Psoas muscle (tissue), 8 donors: Measurements from ENCODE around the gene WNT2B. TPM values are rescaled to one million over a fixed set of nuclear protein-coding genes. Genes with fewer than 3 reads are reported as not detected.

Experiments used
- ATAC-seq, 4 donors: fragments of 200-7000 bp; cut with Tn5 transposase; one replicate each; pipeline ENCODE4 v1.9.1; 2020; ENCODE audit warnings: moderate library complexity in 3 of 4, mild to moderate bottlenecking in 2 of 4
- DNase-seq, 2 donors: peaks; one replicate each; pipeline ENCODE4 v3.0.0-alpha.2; 2020
- H3K27ac ChIP-seq: fragments of 200-600 bp; one replicate; pipeline ENCODE4 v1.8.0; 2022
- H3K27me3 ChIP-seq, 3 donors: fragments of 200-600 bp in 1 of 3; one replicate each; pipeline versions ENCODE4 v1.6.1 to v1.8.0; 2013 to 2022; ENCODE audit warnings: low read length in 2 of 3, mild to moderate bottlenecking in 2 of 3, moderate library complexity in 1 of 3; ENCODE audit not compliant: insufficient read depth in 3 of 3
- H3K36me3 ChIP-seq, 2 donors: fragments of 200-600 bp in 1 of 2; one replicate each; pipeline versions ENCODE4 v1.6.1 to v1.8.0; 2013 to 2022; ENCODE audit warnings: low read depth in 1 of 2, mild to moderate bottlenecking in 1 of 2, moderate library complexity in 1 of 2; ENCODE audit not compliant: insufficient read depth in 1 of 2
- H3K4me1 ChIP-seq: fragments of 200-600 bp; one replicate; pipeline ENCODE4 v1.8.0; 2022
- H3K4me3 ChIP-seq: fragments of 200-600 bp; one replicate; pipeline ENCODE4 v1.8.0; 2022; ENCODE audit warnings: mild to moderate bottlenecking
- H3K9me3 ChIP-seq: fragments of 200-600 bp; one replicate; pipeline ENCODE4 v1.8.0; 2022
- CTCF ChIP-seq: fragments of 200-600 bp; IDR thresholded peaks from one replicate; pipeline ENCODE4 v1.8.0; 2022; ENCODE audit warnings: antibody characterized with exemption
- WGBS, 3 donors: extraction: QIAGEN DNeasy Blood & Tissue Kit; methylation state at CpG; one replicate each; pipeline versions ENCODE4 v1.1.6 to v1.1.7; 2013; 5-methylcytosine and 5-hydroxymethylcytosine counted together
- intact Hi-C, 2 donors: fragments of 100-400 bp; cut with DNase I; formaldehyde crosslinking; loops; one replicate each; pipeline versions ENCODE4 v1.11.0 to v1.14.2; 2022
- long read RNA-seq, 2 donors: library from polyadenylated mRNA; unstranded; transcript quantifications; one replicate each; pipeline ENCODE4 v2.0.0, GENCODE V29; 2021
- polyA plus RNA-seq, 3 donors: library from polyadenylated mRNA; stranded (reverse); fragments of 200-250 nt; gene quantifications; one replicate each; pipeline ENCODE4 v1.2.3, GENCODE V29; 2013
- total RNA-seq, 4 donors: library from RNA; stranded (reverse); fragmentation: NEBNext Ultra II Directional in 2 of 4; extraction: Animal tissue kit (Norgen Biotek cat#: 25700) in 2 of 4; gene quantifications; one replicate each; pipeline versions ENCODE4 v1.2.1 to v1.2.4, GENCODE V29; 2021 to 2023
- donor health status: healthy with polysubstance abuse.
- donor health status: DM: no; HTN: no; CAD: no; lungs with moderate emphysema.
- donor health status: Bipolar disorder and iron deficiency.
- donor health status: healthy.
- donor health status: DM: yes; HTN: yes; CAD: no.
- donor health status: DM: no; HTN: no; CAD: no.
- donor health status: DM: no; HTN: no; CAD: no.
- donor health status: DM: yes; HTN: yes; CAD: no.

Gene WNT2B
- total RNA-seq (under 1 TPM; 0.32 to 0.86 (median 0.43) TPM), polyA plus RNA-seq (under 1 TPM; 0.18 to 0.40 (median 0.39) TPM)
- long read RNA-seq, donor 1 = 0 reads
- long read RNA-seq, donor 2, partial matches to known transcripts = 0 of 1 reads
- long read RNA-seq, donor 2, other reads (novel, unspliced or antisense) = 1 of 1 reads

- intact Hi-C loops = no loop called here
- H3K27ac ChIP-seq = no peak within 1 kb of the TSS
- peak; percentile 39 to 63 (median 54) for ATAC-seq
- no peak for TF ChIP-seq CTCF
- WGBS, 3 donors = 0 to 2% (median 0%) methylated on average over 59 to 69 of the region's 69 CpGs
- peak within 1 kb of the TSS; percentile 68 for H3K4me3 ChIP-seq
- peak in 1 of 2 donors; percentile 33 for DNase-seq
- H3K36me3 ChIP-seq = no peaks in the 10 kb centered on the region
- H3K4me1 ChIP-seq = peaks cover 12% of the 10 kb centered on the region
- peaks cover 0 to 71% (median 19%) of the 10 kb centered on the region in 3 donors for H3K27me3 ChIP-seq
- no peaks in the 10 kb centered on the region for H3K9me3 ChIP-seq
Measured at GRCh38 chr1:112508278-112509004, at the start of gene WNT2B. WNT2B (plus strand) TSS chr1:112508965; CDS start chr1:112509263, 298 bp downstream.

- WGBS, 3 donors = 95 to 96% (median 95%) methylated on average over 2 of the region's 2 CpGs
- Histone ChIP-seq H3K4me3 (no peak overlapping the region), H3K4me1 (no peaks in the 10 kb centered on the region), H3K27me3 (no peaks in the 10 kb centered on the region), H3K27ac (no peak overlapping the region), H3K9me3 (no peaks in the 10 kb centered on the region), H3K36me3 (peaks cover 0 to 24% of the 10 kb centered on the region in 2 donors)
- intact Hi-C loops = no loop called here
- DNase-seq (no peak), ATAC-seq (no peak)
- no peak for TF ChIP-seq CTCF
Measured at GRCh38 chr1:112460615-112461014, 48.1 kb upstream of the WNT2B start.

- H3K9me3 ChIP-seq = no peaks in the 10 kb centered on the region
- no peaks in the 10 kb centered on the region for H3K4me1 ChIP-seq
- intact Hi-C loops = no loop called here
- no peak for TF ChIP-seq CTCF
- WGBS, 3 donors = 65 to 69% (median 68%) methylated on average over 3 of the region's 3 CpGs
- ATAC-seq (no peak), DNase-seq (no peak)
- peaks cover 0 to 17% of the 10 kb centered on the region in 2 donors for H3K36me3 ChIP-seq
- H3K27me3 ChIP-seq = no peaks in the 10 kb centered on the region
- no peak overlapping the region for H3K27ac ChIP-seq
- H3K4me3 ChIP-seq = no peak overlapping the region
Measured at GRCh38 chr1:112461200-112461871, 47.4 kb upstream of the WNT2B start.

- 64 to 77% (median 72%) methylated on average over 1 of the region's 1 CpG for WGBS, 3 donors
- no peaks in the 10 kb centered on the region for H3K9me3 ChIP-seq
- H3K36me3 ChIP-seq = peaks cover 0 to 1% of the 10 kb centered on the region in 2 donors
- H3K27ac ChIP-seq = no peak overlapping the region
- H3K27me3 ChIP-seq = no peaks in the 10 kb centered on the region
- H3K4me1 ChIP-seq = no peaks in the 10 kb centered on the region
- H3K4me3 ChIP-seq = no peak overlapping the region
- DNase-seq = no peak
- ATAC-seq = no peak
- no peak for TF ChIP-seq CTCF
- intact Hi-C loops = no loop called here
Measured at GRCh38 chr1:112462953-112463279, 45.8 kb upstream of the WNT2B start.
